Stimulated activated CD8-positive, alpha-beta memory T cell treated with anti-CD3 and anti-CD28 coated beads, Interleukin-4, amount 100 ng/mL, for 4 hours (primary cell): Measurements from ENCODE around the gene USP32.

Experiments used
- DNase-seq, 2 donors: peaks; one replicate each; pipeline ENCODE4 v3.0.0-alpha.2; 2020; ENCODE audit warnings: low read depth in 2 of 2, low spot score in 1 of 2

USP32 gene

GRCh38 chr17:60158751-60159478 is 233.0 kb downstream of the USP32 start:
- no peak for DNase-seq

- no peak for DNase-seq
Measured at GRCh38 chr17:60157487-60158040, 234.4 kb downstream of the USP32 start.

GRCh38 chr17:60156746-60157145 is 235.2 kb downstream of the USP32 start:
- DNase-seq: no peak

GRCh38 chr17:60155815-60156214 is 236.1 kb downstream of the USP32 start:
- DNase-seq: no peak

- no peak for DNase-seq
Measured at GRCh38 chr17:60155427-60155814, 236.5 kb downstream of the USP32 start.

GRCh38 chr17:60154616-60155426 is 237.1 kb downstream of the USP32 start:
- no peak for DNase-seq

GRCh38 chr17:60153606-60154390 is 238.1 kb downstream of the USP32 start:
- no peak for DNase-seq

- DNase-seq: no peak
Measured at GRCh38 chr17:60151355-60151754, 240.6 kb downstream of the USP32 start.

- no peak for DNase-seq
Measured at GRCh38 chr17:60149691-60150582, 242.0 kb downstream of the USP32 start, which contains the start of gene CA4. Gene CA4 (plus strand): TSS chr17:60149973. CDS start chr17:60150035, 62 bp downstream.

GRCh38 chr17:60148373-60148772 is 243.6 kb downstream of the USP32 start:
- DNase-seq: no peak

GRCh38 chr17:60147553-60148223 is 244.2 kb downstream of the USP32 start:
- DNase-seq: no peak

- DNase-seq: no peak
Measured at GRCh38 chr17:60146206-60146605, 245.7 kb downstream of the USP32 start.

GRCh38 chr17:60145006-60145935 is 246.7 kb downstream of the USP32 start:
- DNase-seq: no peak

GRCh38 chr17:60142872-60143499 is 248.9 kb downstream of the USP32 start:
- peak; percentile 37 to 54 for DNase-seq

- no peak for DNase-seq
Measured at GRCh38 chr17:60141111-60142018, 250.6 kb downstream of the USP32 start.

- peak; percentile 15 to 22 for DNase-seq
Measured at GRCh38 chr17:60139438-60140285, 252.3 kb downstream of the USP32 start.
